ENCODE data around the gene PKIG.
A peak's percentile ranks its signal among the peaks of the same experiment; 100 is the strongest.

PKIG gene

DNA sequence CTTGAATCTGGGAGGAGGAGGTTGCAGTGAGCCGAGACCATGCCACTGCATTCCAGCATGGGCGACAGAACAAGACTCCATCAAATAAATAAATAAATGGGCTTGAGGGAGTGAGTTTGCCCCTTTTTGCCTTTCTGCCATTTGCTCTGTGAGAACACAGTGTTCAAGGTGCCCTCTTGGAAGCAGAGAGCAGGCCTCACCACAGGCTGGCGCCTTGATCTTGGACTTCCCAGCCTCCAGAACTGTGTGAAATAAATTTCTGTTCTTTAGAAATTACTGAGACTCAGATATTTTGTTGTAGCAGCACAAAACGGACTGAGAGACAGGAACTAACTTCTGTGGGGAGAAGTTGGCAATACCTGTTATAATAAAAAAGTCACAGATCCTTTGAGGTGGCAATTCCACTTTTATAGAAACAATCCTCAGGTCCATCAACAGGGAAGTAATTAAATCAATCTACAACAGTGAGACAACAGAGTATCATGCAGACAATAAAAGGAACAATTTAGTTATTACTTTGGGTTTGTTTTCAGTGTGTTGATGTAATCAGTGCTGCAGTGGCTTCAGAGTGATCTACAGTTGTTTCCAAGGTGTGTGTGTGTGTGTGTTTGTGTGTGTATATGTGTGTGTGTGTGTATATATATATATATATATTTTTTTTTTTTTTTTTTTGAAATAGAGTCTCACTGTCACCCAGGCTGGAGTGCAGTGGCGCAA, 24.5 kb downstream of the PKIG start:
- H4K20me1 ChIP-seq (ENCODE audit: insufficient read depth, low read length, poor library complexity, severe bottlenecking), result no peaks in the 10 kb centered on the region
- peaks cover 3% of the 10 kb centered on the region; the same call in 1 of the 2 replicates for H3K79me2 ChIP-seq (ENCODE audit: insufficient read depth, low read length)
- H2AFZ ChIP-seq (ENCODE audit: low read length), result no peak overlapping the region
- H3K4me1 ChIP-seq (ENCODE audit: insufficient read depth, low read length, poor library complexity, severe bottlenecking), result peaks cover 24% of the 10 kb centered on the region
- no peaks in the 10 kb centered on the region for H3F3A ChIP-seq (ENCODE audit: low read depth)
- H3K4me3 ChIP-seq (ENCODE audit: low read length, poor library complexity, severe bottlenecking), result no peak overlapping the region
- no peaks in the 10 kb centered on the region for H3K9me3 ChIP-seq (ENCODE audit: insufficient read depth, low read depth, low read length)
- H3K36me3 ChIP-seq (ENCODE audit: insufficient read depth, low read length), result no peaks in the 10 kb centered on the region
- no peak overlapping the region for H3K9ac ChIP-seq (ENCODE audit: low read depth, low read length, poor library complexity, severe bottlenecking)
- TF ChIP-seq EZH2phosphoT487 (IDR thresholded peaks at IDR 0.05; ENCODE audit: borderline replicate concordance) (no peak), CTCF (conservative IDR thresholded peaks at IDR 0.05; ENCODE audit: low read length) (no peak)
- no peaks in the 10 kb centered on the region for H3K9me2 ChIP-seq (replicated peaks; ENCODE audit: low read depth, low read length)
- H3K27me3 ChIP-seq (ENCODE audit: insufficient read depth, low read length, poor library complexity, severe bottlenecking), result no peaks in the 10 kb centered on the region
- H3K4me2 ChIP-seq (ENCODE audit: low read depth, low read length, poor library complexity, severe bottlenecking), result no peak overlapping the region

DNA sequence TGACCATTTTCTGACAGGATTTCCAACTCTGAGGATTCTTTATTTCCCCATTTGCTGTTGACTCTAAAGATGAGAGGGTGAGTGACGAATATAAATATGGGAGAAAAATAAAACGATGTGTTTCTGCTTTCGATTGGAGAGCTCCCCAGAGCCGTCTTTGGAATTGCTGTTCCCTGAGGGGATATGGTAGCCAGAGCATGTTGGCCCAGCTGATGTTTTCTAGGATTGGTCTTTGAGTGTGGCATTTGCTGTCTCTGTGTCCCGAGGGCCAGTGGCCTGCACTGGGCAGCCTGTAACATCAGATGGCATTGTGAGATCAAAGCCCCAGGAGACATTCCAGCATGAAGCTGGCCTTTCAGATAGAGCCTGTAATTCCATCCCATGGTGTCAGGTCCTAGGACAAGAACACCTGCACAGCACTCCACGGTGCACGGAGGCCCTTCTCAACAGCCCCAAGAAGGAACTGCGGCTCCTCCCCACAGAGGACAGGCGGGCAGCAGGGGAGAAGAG, 26.7 kb downstream of the PKIG start:
- H3F3A ChIP-seq (ENCODE audit: low read depth), result no peaks in the 10 kb centered on the region
- no peak overlapping the region for H3K4me3 ChIP-seq (ENCODE audit: low read length, poor library complexity, severe bottlenecking)
- H3K9ac ChIP-seq (ENCODE audit: low read depth, low read length, poor library complexity, severe bottlenecking), result peak overlapping the region; percentile 43
- TF ChIP-seq CTCF (conservative IDR thresholded peaks at IDR 0.05; ENCODE audit: low read length), result no peak
- TF ChIP-seq EZH2phosphoT487 (IDR thresholded peaks at IDR 0.05; ENCODE audit: borderline replicate concordance), result no peak
- H3K36me3 ChIP-seq (ENCODE audit: insufficient read depth, low read length), result peaks cover 8% of the 10 kb centered on the region; the same call in 1 of the 2 replicates
- H3K9me2 ChIP-seq (replicated peaks; ENCODE audit: low read depth, low read length), result no peaks in the 10 kb centered on the region
- H3K4me2 ChIP-seq (ENCODE audit: low read depth, low read length, poor library complexity, severe bottlenecking), result no peak overlapping the region
- no peak overlapping the region for H2AFZ ChIP-seq (ENCODE audit: low read length)
- no peaks in the 10 kb centered on the region for H3K27me3 ChIP-seq (ENCODE audit: insufficient read depth, low read length, poor library complexity, severe bottlenecking)
- peaks cover 13% of the 10 kb centered on the region for H3K4me1 ChIP-seq (ENCODE audit: insufficient read depth, low read length, poor library complexity, severe bottlenecking)
- H3K79me2 ChIP-seq (ENCODE audit: insufficient read depth, low read length), result peaks cover 3% of the 10 kb centered on the region; the same call in 1 of the 2 replicates
- H3K9me3 ChIP-seq (ENCODE audit: insufficient read depth, low read depth, low read length), result no peaks in the 10 kb centered on the region
- no peaks in the 10 kb centered on the region for H4K20me1 ChIP-seq (ENCODE audit: insufficient read depth, low read length, poor library complexity, severe bottlenecking)

DNA sequence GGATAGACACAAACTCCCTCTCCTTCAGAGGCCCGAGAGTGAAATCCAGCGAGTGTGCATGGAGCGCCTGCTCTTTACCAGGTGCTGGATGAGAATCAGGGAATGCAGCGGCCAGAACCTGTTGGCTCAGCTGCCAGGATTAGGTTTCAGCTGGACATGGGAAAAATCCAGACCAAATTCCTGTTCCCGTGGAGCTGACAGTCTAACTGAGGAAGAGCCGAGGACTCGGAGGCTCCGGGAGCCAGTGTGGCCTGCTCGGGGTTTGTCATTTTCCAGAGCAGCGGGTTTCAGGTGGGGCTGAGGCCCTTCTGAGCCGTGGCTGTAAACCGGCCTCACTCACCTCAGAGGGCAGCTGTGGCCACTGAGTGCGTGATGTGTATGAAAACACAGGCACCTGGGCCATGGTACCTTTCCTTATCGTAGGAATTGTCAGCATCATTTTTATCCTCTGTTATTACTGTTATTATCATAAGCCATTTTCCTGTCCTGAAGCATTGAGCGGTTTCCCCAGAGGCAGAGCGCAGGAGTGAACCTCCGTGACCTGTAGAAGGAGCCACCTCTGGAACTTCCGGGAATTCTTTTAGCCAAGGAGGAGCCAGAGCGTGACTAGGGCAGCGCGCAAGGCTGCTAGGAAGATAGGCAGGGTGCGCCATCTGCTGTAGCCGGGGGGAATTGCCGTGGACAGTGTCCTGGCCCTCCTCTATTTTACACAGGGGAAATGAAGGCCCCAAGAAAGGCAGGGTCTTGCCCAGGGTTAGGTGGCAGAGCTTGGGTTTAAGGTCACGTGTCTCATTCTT, 27.3 kb downstream of the PKIG start:
- Histone ChIP-seq H3F3A (ENCODE audit: low read depth) (no peaks in the 10 kb centered on the region), H2AFZ (ENCODE audit: low read length) (peak overlapping the region; percentile 36; the same call in 1 of the 2 replicates), H3K36me3 (ENCODE audit: insufficient read depth, low read length) (peaks cover 14% of the 10 kb centered on the region; the same call in 1 of the 2 replicates), H3K9me2 (replicated peaks; ENCODE audit: low read depth, low read length) (no peaks in the 10 kb centered on the region), H3K79me2 (ENCODE audit: insufficient read depth, low read length) (peaks cover 3% of the 10 kb centered on the region; the same call in 1 of the 2 replicates), H3K4me1 (ENCODE audit: insufficient read depth, low read length, poor library complexity, severe bottlenecking) (peaks cover 13% of the 10 kb centered on the region), H3K27me3 (ENCODE audit: insufficient read depth, low read length, poor library complexity, severe bottlenecking) (no peaks in the 10 kb centered on the region), H3K4me3 (ENCODE audit: low read length, poor library complexity, severe bottlenecking) (peak overlapping the region; percentile 58), H3K9me3 (ENCODE audit: insufficient read depth, low read depth, low read length) (no peaks in the 10 kb centered on the region), H4K20me1 (ENCODE audit: insufficient read depth, low read length, poor library complexity, severe bottlenecking) (no peaks in the 10 kb centered on the region), H3K4me2 (ENCODE audit: low read depth, low read length, poor library complexity, severe bottlenecking) (peak overlapping the region; percentile 70), H3K9ac (ENCODE audit: low read depth, low read length, poor library complexity, severe bottlenecking) (peak overlapping the region; percentile 43)
- TF ChIP-seq EZH2phosphoT487 (IDR thresholded peaks at IDR 0.05; ENCODE audit: borderline replicate concordance), result no peak
- TF ChIP-seq CTCF (conservative IDR thresholded peaks at IDR 0.05; ENCODE audit: low read length), result peak; percentile 98

Measured in Loucy (cell line).